ENCODE data around the gene HOXB1. TPM values are rescaled to one million over a fixed set of nuclear protein-coding genes. Genes with fewer than 3 reads are reported as not detected.

Gene HOXB1
- total and polyA plus RNA-seq, 2 experiments from 2014 or later = not detected

DNA sequence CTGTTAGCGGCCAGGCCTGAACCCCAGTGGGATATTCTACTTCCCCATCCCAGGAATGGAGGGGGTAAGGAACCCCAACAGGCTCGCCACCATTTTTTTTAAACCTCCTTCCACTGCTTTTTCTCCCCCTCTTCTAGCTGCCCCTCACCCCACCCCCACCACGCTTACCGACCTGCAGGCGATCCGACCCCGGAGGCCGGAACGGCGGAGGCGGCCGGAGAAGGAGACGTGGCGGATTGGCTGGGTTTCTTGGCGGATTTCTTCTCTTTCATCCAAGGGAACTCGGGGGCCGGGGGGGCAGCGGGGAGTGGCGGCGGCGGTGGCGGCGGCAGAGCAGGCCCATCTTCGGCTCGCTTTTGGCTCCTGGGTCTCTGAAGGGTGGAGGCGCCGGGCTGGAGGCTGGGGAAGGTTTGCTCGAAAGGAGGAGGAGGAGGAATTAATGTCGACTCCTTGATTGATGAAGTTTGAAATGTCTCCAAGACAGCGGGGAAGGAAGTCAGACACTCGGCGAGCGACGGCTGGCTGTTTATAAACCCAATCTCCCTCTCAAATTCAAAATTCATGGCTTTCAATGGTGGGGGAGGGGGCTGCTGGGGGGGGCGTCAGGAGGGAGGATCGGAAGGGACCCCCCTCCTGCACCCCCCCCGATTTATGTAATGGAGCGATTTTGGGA lies 13.7 kb upstream of the HOXB1 start:
- Histone ChIP-seq H2AFZ (no peak overlapping the region), H3K9me2 (ENCODE audit: insufficient read depth) (no peaks in the 10 kb centered on the region), H3K27me3 (ENCODE audit: insufficient read depth) (peaks cover 100% of the 10 kb centered on the region), H3K4me1 (ENCODE audit: insufficient read depth) (peaks cover 87% of the 10 kb centered on the region), H3K4me3 (peak overlapping the region; percentile 47), H3K27ac (ENCODE audit: low read depth) (no peak overlapping the region), H3K36me3 (ENCODE audit: insufficient read depth) (no peaks in the 10 kb centered on the region; the same call in 1 of the 2 replicates), H3K79me2 (replicated peaks; ENCODE audit: insufficient read depth) (no peaks in the 10 kb centered on the region), H3K4me2 (peak overlapping the region; percentile 74), H4K20me1 (replicated peaks; ENCODE audit: insufficient read depth) (peaks cover 18% of the 10 kb centered on the region), H3F3A (replicated peaks; ENCODE audit: low read depth) (peaks cover 33% of the 10 kb centered on the region)
- Mint-ChIP-seq H3K27me3 (ENCODE audit: insufficient read depth, low read depth, poor library complexity) (peaks cover 98% of the 10 kb centered on the region), H3K9me3 (peaks cover 3% of the 10 kb centered on the region), H3K27ac (no peak overlapping the region), H3K36me3 (ENCODE audit: low read depth) (peaks cover 4% of the 10 kb centered on the region; the same call in 1 of the 3 replicates), H3K4me1 (peaks cover 70% of the 10 kb centered on the region), H3K4me3 (peak overlapping the region; percentile 55)
- DNase-seq (ENCODE audit: low spot score) (peak; percentile 77), ATAC-seq (peak; percentile 4; the same call in 2 of the 3 replicates)
- TF ChIP-seq CREB1 (CRISPR knock-in tag; IDR thresholded peaks at IDR 0.05; ENCODE audit: low read depth) (no peak), POLR2AphosphoS5 (IDR thresholded peaks at IDR 0.05; ENCODE audit: low read depth) (no peak), ZNF331 (CRISPR knock-in tag; IDR thresholded peaks at IDR 0.05; ENCODE audit: low read depth) (no peak), EZH2 (IDR thresholded peaks at IDR 0.05; ENCODE audit: low read depth, unreplicated experiment) (peak; percentile 80), ZNF114 (CRISPR knock-in tag; IDR thresholded peaks at IDR 0.05) (no peak)
- TF ChIP-seq, protein P1, sequence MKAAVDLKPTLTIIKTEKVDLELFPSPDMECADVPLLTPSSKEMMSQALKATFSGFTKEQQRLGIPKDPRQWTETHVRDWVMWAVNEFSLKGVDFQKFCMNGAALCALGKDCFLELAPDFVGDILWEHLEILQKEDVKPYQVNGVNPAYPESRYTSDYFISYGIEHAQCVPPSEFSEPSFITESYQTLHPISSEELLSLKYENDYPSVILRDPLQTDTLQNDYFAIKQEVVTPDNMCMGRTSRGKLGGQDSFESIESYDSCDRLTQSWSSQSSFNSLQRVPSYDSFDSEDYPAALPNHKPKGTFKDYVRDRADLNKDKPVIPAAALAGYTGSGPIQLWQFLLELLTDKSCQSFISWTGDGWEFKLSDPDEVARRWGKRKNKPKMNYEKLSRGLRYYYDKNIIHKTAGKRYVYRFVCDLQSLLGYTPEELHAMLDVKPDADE (IDR thresholded peaks at IDR 0.05) = no peak
- TF ChIP-seq, protein P2, sequence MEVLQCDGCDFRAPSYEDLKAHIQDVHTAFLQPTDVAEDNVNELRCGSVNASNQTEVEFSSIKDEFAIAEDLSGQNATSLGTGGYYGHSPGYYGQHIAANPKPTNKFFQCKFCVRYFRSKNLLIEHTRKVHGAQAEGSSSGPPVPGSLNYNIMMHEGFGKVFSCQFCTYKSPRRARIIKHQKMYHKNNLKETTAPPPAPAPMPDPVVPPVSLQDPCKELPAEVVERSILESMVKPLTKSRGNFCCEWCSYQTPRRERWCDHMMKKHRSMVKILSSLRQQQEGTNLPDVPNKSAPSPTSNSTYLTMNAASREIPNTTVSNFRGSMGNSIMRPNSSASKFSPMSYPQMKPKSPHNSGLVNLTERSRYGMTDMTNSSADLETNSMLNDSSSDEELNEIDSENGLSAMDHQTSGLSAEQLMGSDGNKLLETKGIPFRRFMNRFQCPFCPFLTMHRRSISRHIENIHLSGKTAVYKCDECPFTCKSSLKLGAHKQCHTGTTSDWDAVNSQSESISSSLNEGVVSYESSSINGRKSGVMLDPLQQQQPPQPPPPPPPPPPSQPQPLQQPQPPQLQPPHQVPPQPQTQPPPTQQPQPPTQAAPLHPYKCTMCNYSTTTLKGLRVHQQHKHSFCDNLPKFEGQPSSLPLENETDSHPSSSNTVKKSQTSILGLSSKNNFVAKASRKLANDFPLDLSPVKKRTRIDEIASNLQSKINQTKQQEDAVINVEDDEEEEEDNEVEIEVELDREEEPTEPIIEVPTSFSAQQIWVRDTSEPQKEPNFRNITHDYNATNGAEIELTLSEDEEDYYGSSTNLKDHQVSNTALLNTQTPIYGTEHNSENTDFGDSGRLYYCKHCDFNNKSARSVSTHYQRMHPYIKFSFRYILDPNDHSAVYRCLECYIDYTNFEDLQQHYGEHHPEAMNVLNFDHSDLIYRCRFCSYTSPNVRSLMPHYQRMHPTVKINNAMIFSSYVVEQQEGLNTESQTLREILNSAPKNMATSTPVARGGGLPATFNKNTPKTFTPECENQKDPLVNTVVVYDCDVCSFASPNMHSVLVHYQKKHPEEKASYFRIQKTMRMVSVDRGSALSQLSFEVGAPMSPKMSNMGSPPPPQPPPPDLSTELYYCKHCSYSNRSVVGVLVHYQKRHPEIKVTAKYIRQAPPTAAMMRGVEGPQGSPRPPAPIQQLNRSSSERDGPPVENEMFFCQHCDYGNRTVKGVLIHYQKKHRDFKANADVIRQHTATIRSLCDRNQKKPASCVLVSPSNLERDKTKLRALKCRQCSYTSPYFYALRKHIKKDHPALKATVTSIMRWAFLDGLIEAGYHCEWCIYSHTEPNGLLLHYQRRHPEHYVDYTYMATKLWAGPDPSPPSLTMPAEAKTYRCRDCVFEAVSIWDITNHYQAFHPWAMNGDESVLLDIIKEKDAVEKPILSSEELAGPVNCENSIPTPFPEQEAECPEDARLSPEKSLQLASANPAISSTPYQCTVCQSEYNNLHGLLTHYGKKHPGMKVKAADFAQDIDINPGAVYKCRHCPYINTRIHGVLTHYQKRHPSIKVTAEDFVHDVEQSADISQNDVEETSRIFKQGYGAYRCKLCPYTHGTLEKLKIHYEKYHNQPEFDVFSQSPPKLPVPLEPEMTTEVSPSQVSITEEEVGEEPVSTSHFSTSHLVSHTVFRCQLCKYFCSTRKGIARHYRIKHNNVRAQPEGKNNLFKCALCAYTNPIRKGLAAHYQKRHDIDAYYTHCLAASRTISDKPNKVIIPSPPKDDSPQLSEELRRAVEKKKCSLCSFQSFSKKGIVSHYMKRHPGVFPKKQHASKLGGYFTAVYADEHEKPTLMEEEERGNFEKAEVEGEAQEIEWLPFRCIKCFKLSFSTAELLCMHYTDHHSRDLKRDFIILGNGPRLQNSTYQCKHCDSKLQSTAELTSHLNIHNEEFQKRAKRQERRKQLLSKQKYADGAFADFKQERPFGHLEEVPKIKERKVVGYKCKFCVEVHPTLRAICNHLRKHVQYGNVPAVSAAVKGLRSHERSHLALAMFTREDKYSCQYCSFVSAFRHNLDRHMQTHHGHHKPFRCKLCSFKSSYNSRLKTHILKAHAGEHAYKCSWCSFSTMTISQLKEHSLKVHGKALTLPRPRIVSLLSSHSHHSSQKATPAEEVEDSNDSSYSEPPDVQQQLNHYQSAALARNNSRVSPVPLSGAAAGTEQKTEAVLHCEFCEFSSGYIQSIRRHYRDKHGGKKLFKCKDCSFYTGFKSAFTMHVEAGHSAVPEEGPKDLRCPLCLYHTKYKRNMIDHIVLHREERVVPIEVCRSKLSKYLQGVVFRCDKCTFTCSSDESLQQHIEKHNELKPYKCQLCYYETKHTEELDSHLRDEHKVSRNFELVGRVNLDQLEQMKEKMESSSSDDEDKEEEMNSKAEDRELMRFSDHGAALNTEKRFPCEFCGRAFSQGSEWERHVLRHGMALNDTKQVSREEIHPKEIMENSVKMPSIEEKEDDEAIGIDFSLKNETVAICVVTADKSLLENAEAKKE (CRISPR knock-in tag; IDR thresholded peaks at IDR 0.05) = no peak

Data from GM23338 (cell line).